ENCODE data around the gene POU6F2.

Gene POU6F2

DNA sequence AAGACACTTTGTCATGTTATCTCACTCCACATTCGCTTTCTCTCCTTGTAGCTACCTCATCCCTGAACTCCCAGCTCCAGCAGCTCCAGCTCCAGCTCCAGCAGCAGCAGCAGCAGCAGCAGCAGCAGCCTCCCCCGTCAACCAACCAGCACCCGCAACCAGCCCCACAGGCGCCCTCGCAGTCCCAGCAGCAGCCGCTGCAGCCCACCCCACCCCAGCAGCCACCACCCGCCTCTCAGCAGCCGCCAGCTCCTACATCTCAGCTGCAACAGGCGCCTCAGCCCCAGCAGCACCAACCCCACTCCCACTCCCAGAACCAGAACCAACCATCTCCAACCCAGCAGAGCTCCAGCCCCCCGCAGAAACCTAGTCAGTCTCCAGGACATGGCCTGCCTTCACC, 361.9 kb downstream of the POU6F2 start:
- no peak for DNase-seq (ENCODE audit: low read depth)
- no peak for TF ChIP-seq CTCF (IDR thresholded peaks at IDR 0.05; ENCODE audit: low read depth, low read length, missing control alignments)
- H3K4me3 ChIP-seq (ENCODE audit: low read depth, low read length), result no peak overlapping the region

GRCh38 chr7:39341083-39341482, 363.4 kb downstream of the POU6F2 start:
- no peak overlapping the region for H3K4me3 ChIP-seq (ENCODE audit: low read depth, low read length)
- no peak for TF ChIP-seq CTCF (IDR thresholded peaks at IDR 0.05; ENCODE audit: low read depth, low read length, missing control alignments)
- DNase-seq (ENCODE audit: low read depth), result no peak

- no peak for DNase-seq (ENCODE audit: low read depth)
- TF ChIP-seq CTCF (IDR thresholded peaks at IDR 0.05; ENCODE audit: low read depth, low read length, missing control alignments), result no peak
These were observed 365.1 kb downstream of the POU6F2 start for GRCh38 chr7:39342763-39343162.

DNA sequence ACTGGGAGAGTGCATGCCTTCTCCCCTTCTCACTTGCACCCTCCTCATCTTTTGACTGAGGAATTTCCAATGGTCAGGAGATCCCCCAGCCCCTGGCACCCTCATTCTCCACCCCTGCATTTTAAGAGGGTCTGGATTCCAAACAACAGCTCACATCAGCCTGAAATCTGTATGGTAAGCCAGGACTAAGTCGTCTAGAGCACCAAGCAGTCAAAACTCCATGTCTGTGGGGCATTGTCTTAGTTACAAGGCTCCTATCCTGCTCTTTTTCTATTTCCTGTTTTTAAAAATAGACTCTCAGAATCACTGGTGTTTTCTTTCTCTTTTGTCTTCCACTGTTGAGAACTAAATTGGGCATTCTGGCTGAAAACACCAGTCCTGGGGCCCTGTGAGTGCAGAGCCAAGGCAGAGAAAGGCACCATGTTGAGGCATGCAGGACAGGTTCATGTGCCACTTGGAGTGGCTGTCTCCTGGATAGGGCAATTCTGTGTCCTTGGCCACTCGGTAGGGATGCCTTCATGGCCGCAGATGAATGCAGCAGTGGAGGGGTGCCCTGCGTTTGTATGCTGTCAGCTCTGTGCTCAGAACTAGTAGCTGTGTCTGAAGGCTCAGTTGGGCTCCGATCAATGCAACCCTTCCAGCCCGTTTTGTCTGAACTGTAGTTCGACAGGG, 371.9 kb downstream of the POU6F2 start:
- no peak for TF ChIP-seq CTCF (IDR thresholded peaks at IDR 0.05; ENCODE audit: low read depth, low read length, missing control alignments)
- DNase-seq (ENCODE audit: low read depth), result no peak

More at GRCh38 chr7:39342763-39343162, 365.1 kb downstream of the POU6F2 start:
- no peak overlapping the region for H3K4me3 ChIP-seq (ENCODE audit: low read depth, low read length)

DNA sequence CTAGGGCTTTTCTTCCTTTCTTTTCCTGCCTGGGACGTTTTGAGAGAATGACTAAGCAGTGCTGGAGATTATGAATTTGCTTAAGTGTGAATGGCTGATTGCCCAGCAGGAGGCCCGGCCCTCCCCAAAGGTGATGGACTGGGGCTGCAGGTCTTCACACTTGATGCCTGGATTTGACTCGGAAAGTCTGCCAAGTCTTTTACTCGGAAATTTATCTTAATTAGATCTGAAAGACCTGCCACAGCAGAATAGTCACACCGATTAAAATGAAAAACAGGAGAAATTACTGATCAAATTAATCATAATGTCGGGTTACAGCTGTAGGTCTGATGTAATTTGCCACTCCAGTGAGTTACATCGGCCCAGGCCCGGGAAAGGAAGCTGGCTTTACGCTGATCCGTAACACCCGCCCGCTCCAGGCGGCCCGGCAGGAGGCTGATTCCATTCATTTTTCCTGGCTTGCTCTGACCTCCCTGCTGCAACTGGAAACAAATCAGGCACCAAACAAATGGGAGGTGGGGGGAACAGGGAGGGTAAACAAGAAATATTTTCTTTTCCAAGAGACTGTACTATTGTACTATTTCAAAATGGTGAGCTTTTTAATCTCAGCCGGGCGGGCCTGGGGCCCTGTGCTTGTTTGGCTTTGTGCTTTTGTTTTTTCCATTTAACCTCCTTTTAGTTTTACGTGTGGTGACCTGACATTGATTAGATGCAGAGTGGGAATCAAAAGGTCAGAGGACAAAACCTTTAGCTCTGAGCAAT, 376.1 kb downstream of the POU6F2 start:
- no peak for DNase-seq (ENCODE audit: low read depth)
- no peak overlapping the region for H3K4me3 ChIP-seq (ENCODE audit: low read depth, low read length)
- no peak for TF ChIP-seq CTCF (IDR thresholded peaks at IDR 0.05; ENCODE audit: low read depth, low read length, missing control alignments)

More for the DNA sequence above, 371.9 kb downstream of the POU6F2 start:
- H3K4me3 ChIP-seq (ENCODE audit: low read depth, low read length), result no peak overlapping the region

DNA sequence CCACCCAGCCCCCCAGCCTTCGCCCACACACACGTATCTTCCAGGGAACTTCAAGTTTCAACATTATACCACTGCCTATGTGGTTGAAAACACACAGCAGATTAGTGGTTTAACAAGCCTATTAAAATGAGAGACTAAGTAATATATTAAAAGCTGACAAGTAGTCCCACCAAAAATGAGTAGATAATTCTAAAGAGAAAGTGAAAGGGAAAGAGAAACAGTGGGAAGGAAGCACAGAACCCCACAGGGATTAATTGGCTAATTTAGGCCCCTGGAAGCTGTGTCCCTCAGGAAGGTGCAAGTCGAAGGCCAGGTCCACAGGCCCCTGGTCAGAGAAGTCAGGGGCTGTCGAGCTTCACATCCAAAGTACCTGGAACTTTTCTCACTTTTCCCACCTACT, 378.0 kb downstream of the POU6F2 start:
- H3K4me3 ChIP-seq (ENCODE audit: low read depth, low read length), result no peak overlapping the region
- no peak for DNase-seq (ENCODE audit: low read depth)
- no peak for TF ChIP-seq CTCF (IDR thresholded peaks at IDR 0.05; ENCODE audit: low read depth, low read length, missing control alignments)
